OCI-LY7 (cell line): ENCODE data around the gene DPF3.

Source experiments
- EZH2phosphoT487 ChIP-seq: fragments of 200-600 bp; sonication (generic); IDR thresholded peaks from 2 replicates; pipeline ENCODE4 v1.6.1; 2018; ENCODE audit warnings: low read depth, borderline replicate concordance, mild to moderate bottlenecking, mixed run types, antibody characterized with exemption, low read length, moderate library complexity, mixed read lengths
- TF ChIP-seq, protein P1 (sequence below): fragments of 200-600 bp; sonication (generic); conservative IDR thresholded peaks from 2 replicates; pipeline ENCODE4 v1.5.1; 2014; ENCODE audit warnings: mild to moderate bottlenecking, antibody characterized with exemption, low read length, moderate library complexity, mixed read lengths

GRCh38 chr14:72739446-72740405, 154.2 kb downstream of the DPF3 start:
- TF ChIP-seq, protein P1, sequence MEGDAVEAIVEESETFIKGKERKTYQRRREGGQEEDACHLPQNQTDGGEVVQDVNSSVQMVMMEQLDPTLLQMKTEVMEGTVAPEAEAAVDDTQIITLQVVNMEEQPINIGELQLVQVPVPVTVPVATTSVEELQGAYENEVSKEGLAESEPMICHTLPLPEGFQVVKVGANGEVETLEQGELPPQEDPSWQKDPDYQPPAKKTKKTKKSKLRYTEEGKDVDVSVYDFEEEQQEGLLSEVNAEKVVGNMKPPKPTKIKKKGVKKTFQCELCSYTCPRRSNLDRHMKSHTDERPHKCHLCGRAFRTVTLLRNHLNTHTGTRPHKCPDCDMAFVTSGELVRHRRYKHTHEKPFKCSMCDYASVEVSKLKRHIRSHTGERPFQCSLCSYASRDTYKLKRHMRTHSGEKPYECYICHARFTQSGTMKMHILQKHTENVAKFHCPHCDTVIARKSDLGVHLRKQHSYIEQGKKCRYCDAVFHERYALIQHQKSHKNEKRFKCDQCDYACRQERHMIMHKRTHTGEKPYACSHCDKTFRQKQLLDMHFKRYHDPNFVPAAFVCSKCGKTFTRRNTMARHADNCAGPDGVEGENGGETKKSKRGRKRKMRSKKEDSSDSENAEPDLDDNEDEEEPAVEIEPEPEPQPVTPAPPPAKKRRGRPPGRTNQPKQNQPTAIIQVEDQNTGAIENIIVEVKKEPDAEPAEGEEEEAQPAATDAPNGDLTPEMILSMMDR: no peak
- TF ChIP-seq EZH2phosphoT487: no peak
